K562 (cell line): Measurements from ENCODE around the gene NQO2. TPM values are rescaled to one million over a fixed set of nuclear protein-coding genes. Genes with fewer than 3 reads are reported as not detected.

Experiments used
- C11orf30 ChIP-seq: fragments of 450-650 bp; IDR thresholded peaks from 2 replicates; pipeline ENCODE4 v1.6.1; 2016; ENCODE audit warnings: low read depth, mild to moderate bottlenecking
- CHD7 ChIP-seq: fragments of 200-600 bp; sonication (generic); IDR thresholded peaks from one replicate; pipeline ENCODE4 v1.6.1; 2012; ENCODE audit warnings: mild to moderate bottlenecking, low read depth, low read length, inconsistent platforms
- E2F1 ChIP-seq: sonication (generic); formaldehyde crosslinking; IDR thresholded peaks from 2 replicates; pipeline ENCODE4 v1.8.1; 2023; ENCODE audit warnings: mild to moderate bottlenecking, missing genetic modification reagents, moderate library complexity
- FOXP4 ChIP-seq: sonication (generic); formaldehyde crosslinking; IDR thresholded peaks from 2 replicates; pipeline ENCODE4 v1.8.0; 2022; ENCODE audit warnings: mild to moderate bottlenecking, missing genetic modification reagents, borderline replicate concordance
- NFE2 ChIP-seq: IDR thresholded peaks from 2 replicates; pipeline ENCODE4 v1.6.1; 2014; ENCODE audit warnings: antibody characterized with exemption, low read depth
- POLR2H ChIP-seq: IDR thresholded peaks from 2 replicates; pipeline ENCODE4 v1.6.1; 2016; ENCODE audit warnings: missing genetic modification characterization, low read depth, mild to moderate bottlenecking, control low read depth, missing compliant biosample characterization, moderate library complexity
- RAD21 ChIP-seq, 2 experiments: fragments of 250-450 bp in 1 of 2; fragments of 450-650 bp in 1 of 2; sonication (Bioruptor Pico) in 1 of 2; formaldehyde crosslinking in 1 of 2; IDR thresholded peaks in 1 of 2; conservative IDR thresholded peaks in 1 of 2; 2 replicates each; pipeline versions ENCODE4 v1.4.0 to v1.8.0; 2020 to 2022; ENCODE audit warnings: mild to moderate bottlenecking in 2 of 2, moderate library complexity in 1 of 2
- TFAM ChIP-seq: fragments of 250-450 bp; sonication (Bioruptor Pico); conservative IDR thresholded peaks from 2 replicates; pipeline ENCODE4 v1.5.0; 2021; ENCODE audit warnings: mild to moderate bottlenecking, moderate library complexity
- ZNF79 ChIP-seq: fragments of 250-450 bp; sonication (Bioruptor Pico); IDR thresholded peaks from 2 replicates; pipeline ENCODE4 v1.4.0; 2020; ENCODE audit warnings: low read depth, mild to moderate bottlenecking, moderate library complexity
- polyA plus RNA-seq, 8 experiments: library from polyadenylated mRNA; depleted of rRNA in 4 of 8; stranded (reverse) in 5 of 8; unstranded in 3 of 8; fragments of >200 nt; fragmentation: Nextera tagmentation in 2 of 8; fragmentation: Illumina TruSeq in 1 of 8; extraction: Ambion mirVana in 2 of 8; extraction: Trizol in 1 of 8; gene quantifications; 2 replicates each; pipeline versions ENCODE4 v1.2.1 to v1.2.3, GENCODE V29; 2011 to 2014; ENCODE audit warnings: inconsistent platforms in 1 of 8, missing spikeins in 1 of 8
- total RNA-seq, 7 experiments: library from RNA; depleted of rRNA in 6 of 7; stranded (reverse); fragments of >200 nt in 6 of 7; fragmentation: Illumina TruSeq in 2 of 7; extraction: Trizol in 2 of 7; gene quantifications; 2 replicates each; pipeline versions ENCODE4 v1.2.1 to v1.2.3, GENCODE V29; 2011 to 2021; ENCODE audit warnings: low replicate concordance in 1 of 7

Gene NQO2
- total and polyA plus RNA-seq, 9 of the 15 experiments (the other 6 are each of a cell fraction or from before 2014, with no cell fraction given), result 54.6 to 214 (median 116) TPM

GRCh38 chr6:2971420-2972218, 28.1 kb upstream of the NQO2 start, which contains the start of gene SERPINB6 (continued):
- TF ChIP-seq FOXP4 (no peak), CHD7 (no peak), TFAM (no peak), ZNF79 (CRISPR knock-in tag) (0 out of 2 replicates have a peak, but pooled peaks have one; percentile 13), POLR2H (tag) (peak; percentile 81), NFE2 (no peak), E2F1 (CRISPR knock-in tag) (0 out of 2 replicates have a peak, but pooled peaks have one; percentile 63), C11orf30 (no peak), RAD21 (CRISPR knock-in tag; conservative IDR thresholded peaks at IDR 0.05 in 1 of 2, IDR thresholded peaks at IDR 0.05 in 1 of 2) (peak in 1 of 2 experiments; percentile 11; a peak in 1 of 4 replicates)
